Hematopoietic multipotent progenitor cell (in vitro differentiated cells): ENCODE measurements around the gene FAHD1. TPM values are rescaled to one million over a fixed set of nuclear protein-coding genes. Genes with fewer than 3 reads are reported as not detected.
"Not testable (repeated sequence)": the region's sequence is repeated elsewhere in the genome, so short reads cannot be mapped to it uniquely, and the experiment has no call there.

Source experiments
- DNase-seq, 3 donors: peaks; one replicate each; pipeline ENCODE4 v3.0.0-alpha.2; 2011 to 2015; ENCODE audit warnings: low read depth in 2 of 3, low spot score in 2 of 3
- total RNA-seq: library from RNA; depleted of rRNA; stranded (reverse); fragments of >200 nt; gene quantifications from one replicate; pipeline ENCODE4 v1.2.3, GENCODE V29; 2012

FAHD1 gene
- total RNA-seq, 1 donor: 46.6 TPM

- DNase-seq: no peak
These were observed 7.1 kb downstream of the FAHD1 start for GRCh38 chr16:1834096-1834495.

GRCh38 chr16:1839554-1839953 lies 12.5 kb downstream of the FAHD1 start:
- DNase-seq: no peak

GRCh38 chr16:1845985-1846384 lies 19.0 kb downstream of the FAHD1 start:
- no peak for DNase-seq

- no peak for DNase-seq
These were observed 19.4 kb downstream of the FAHD1 start for GRCh38 chr16:1846416-1846815.

- DNase-seq: no peak
These were observed 24.0 kb downstream of the FAHD1 start for GRCh38 chr16:1850981-1851380.

- no peak for DNase-seq
These were observed 24.8 kb downstream of the FAHD1 start for GRCh38 chr16:1851793-1852192.

GRCh38 chr16:1857433-1858097 lies 30.6 kb downstream of the FAHD1 start:
- no peak for DNase-seq

- no peak for DNase-seq
These were observed 31.3 kb downstream of the FAHD1 start for GRCh38 chr16:1858189-1858865.

- DNase-seq: no peak
These were observed 32.6 kb downstream of the FAHD1 start for GRCh38 chr16:1859650-1860049.

- no peak for DNase-seq
These were observed 34.7 kb downstream of the FAHD1 start for GRCh38 chr16:1861730-1862129.

GRCh38 chr16:1862394-1862793 lies 35.4 kb downstream of the FAHD1 start:
- no peak for DNase-seq

GRCh38 chr16:1863681-1864460 lies 36.9 kb downstream of the FAHD1 start:
- DNase-seq: peak in 2 of 3 donors; percentile 46 to 62

- no peak for DNase-seq
These were observed 39.1 kb downstream of the FAHD1 start for GRCh38 chr16:1865902-1866690.

- no peak for DNase-seq
These were observed 43.5 kb downstream of the FAHD1 start for GRCh38 chr16:1870365-1871082.

GRCh38 chr16:1871974-1872635 lies 45.1 kb downstream of the FAHD1 start, which contains the start of gene MEIOB:
Gene MEIOB, minus strand, starts transcription at chr16:1872164. Its CDS starts 3,989 bp downstream, at chr16:1868175.
- DNase-seq: peak in 2 of 3 donors; percentile 42 to 54

- DNase-seq: no peak
These were observed 47.8 kb downstream of the FAHD1 start for GRCh38 chr16:1874854-1875253.

- DNase-seq: not testable (repeated sequence)
These were observed 49.1 kb downstream of the FAHD1 start for GRCh38 chr16:1876066-1876465.

- no peak for DNase-seq
These were observed 49.5 kb downstream of the FAHD1 start for GRCh38 chr16:1876468-1876867.

- no peak for DNase-seq
These were observed 50.1 kb downstream of the FAHD1 start for GRCh38 chr16:1877089-1877488.

GRCh38 chr16:1877804-1878203 lies 50.8 kb downstream of the FAHD1 start:
- no peak for DNase-seq
